Stimulated activated CD4-positive, alpha-beta T cell treated with anti-CD3 and anti-CD28 coated beads, Interleukin-15, amount 100 ng/mL, for 1 hour (primary cell): ENCODE results near the gene AP1S2.
"Not testable (repeated sequence)": the region's sequence is repeated elsewhere in the genome, so short reads cannot be mapped to it uniquely, and the experiment has no call there.

Experiments
- DNase-seq, 2 donors: peaks; one replicate each; pipeline ENCODE4 v3.0.0-alpha.2; 2020; ENCODE audit warnings: low read depth in 1 of 2, low spot score in 1 of 2

AP1S2 gene

GRCh38 chrX:15855568-15856221 lies 1.1 kb upstream of the AP1S2 start:
- DNase-seq = no peak

GRCh38 chrX:15854080-15854655 lies 445 bp downstream of the AP1S2 start:
- DNase-seq = peak; percentile 6 to 10

GRCh38 chrX:15853586-15854079 lies 980 bp downstream of the AP1S2 start:
- no peak for DNase-seq

- no peak for DNase-seq
These were observed 5.1 kb downstream of the AP1S2 start for GRCh38 chrX:15849555-15849954.

- no peak for DNase-seq
These were observed 6.0 kb downstream of the AP1S2 start for GRCh38 chrX:15848576-15848975.

GRCh38 chrX:15843960-15844359 lies 10.7 kb downstream of the AP1S2 start:
- no peak for DNase-seq

- no peak for DNase-seq
These were observed 12.6 kb downstream of the AP1S2 start for GRCh38 chrX:15841853-15842516.

- no peak for DNase-seq
These were observed 16.6 kb downstream of the AP1S2 start for GRCh38 chrX:15838017-15838416.

GRCh38 chrX:15834827-15835595 lies 19.6 kb downstream of the AP1S2 start:
- no peak for DNase-seq

GRCh38 chrX:15834053-15834452 lies 20.6 kb downstream of the AP1S2 start:
- DNase-seq = no peak

- DNase-seq = not testable (repeated sequence)
These were observed 23.3 kb downstream of the AP1S2 start for GRCh38 chrX:15831347-15831746.

- no peak for DNase-seq
These were observed 25.4 kb downstream of the AP1S2 start for GRCh38 chrX:15829217-15829616.

GRCh38 chrX:15825936-15826335 lies 28.7 kb downstream of the AP1S2 start:
- no peak for DNase-seq

- DNase-seq = no peak
These were observed 31.7 kb downstream of the AP1S2 start for GRCh38 chrX:15822922-15823321.

GRCh38 chrX:15820106-15821073 lies 34.2 kb downstream of the AP1S2 start:
- no peak for DNase-seq

- no peak for DNase-seq
These were observed 37.7 kb downstream of the AP1S2 start for GRCh38 chrX:15816886-15817285.

- no peak for DNase-seq
These were observed 38.2 kb downstream of the AP1S2 start for GRCh38 chrX:15816438-15816809.

GRCh38 chrX:15815779-15816437 lies 38.7 kb downstream of the AP1S2 start:
- DNase-seq = no peak

GRCh38 chrX:15814771-15815365 lies 39.7 kb downstream of the AP1S2 start:
- DNase-seq = no peak

- no peak for DNase-seq
These were observed 41.2 kb downstream of the AP1S2 start for GRCh38 chrX:15813416-15813815.
